Parathyroid adenoma (tissue), 2 donors: Measurements from ENCODE around the gene PRKD3.
"Not testable (repeated sequence)": the region's sequence is repeated elsewhere in the genome, so short reads cannot be mapped to it uniquely, and the experiment has no call there.

Experiments used
- H2AFZ ChIP-seq: fragments of 300-600 bp; sonication (generic); one replicate; pipeline ENCODE4 v1.7.0; 2017; ENCODE audit warnings: antibody characterized with exemption, mild to moderate bottlenecking
- H3K27ac ChIP-seq: fragments of 300-600 bp; sonication (generic); one replicate; pipeline ENCODE4 v1.7.0; 2017
- H3K27me3 ChIP-seq: fragments of 300-600 bp; sonication (generic); one replicate; pipeline ENCODE4 v1.7.0; 2017; ENCODE audit warnings: low read length; ENCODE audit not compliant: control insufficient read depth, insufficient read depth
- H3K36me3 ChIP-seq: fragments of 300-600 bp; sonication (generic); one replicate; pipeline ENCODE4 v1.7.0; 2017; ENCODE audit warnings: low read length; ENCODE audit not compliant: control insufficient read depth, insufficient read depth
- H3K4me1 ChIP-seq: fragments of 300-600 bp; sonication (generic); one replicate; pipeline ENCODE4 v1.7.0; 2017; ENCODE audit warnings: control low read depth
- H3K4me2 ChIP-seq: fragments of 300-600 bp; sonication (generic); one replicate; pipeline ENCODE4 v1.7.0; 2017; ENCODE audit warnings: low read length
- H3K4me3 ChIP-seq: fragments of 300-600 bp; sonication (generic); one replicate; pipeline ENCODE4 v1.7.0; 2017; ENCODE audit warnings: low read depth, low read length
- H3K79me2 ChIP-seq: fragments of 300-600 bp; sonication (generic); one replicate; pipeline ENCODE4 v1.7.0; 2017; ENCODE audit warnings: control low read depth
- H3K9ac ChIP-seq: fragments of 300-600 bp; sonication (generic); one replicate; pipeline ENCODE4 v1.7.0; 2017; ENCODE audit warnings: mild to moderate bottlenecking
- H3K9me3 ChIP-seq: fragments of 300-600 bp; sonication (generic); one replicate; pipeline ENCODE4 v1.7.0; 2017; ENCODE audit warnings: low read length; ENCODE audit not compliant: control insufficient read depth
- CTCF ChIP-seq: fragments of 300-600 bp; sonication (generic); IDR thresholded peaks from one replicate; pipeline ENCODE4 v1.7.0; 2017; ENCODE audit warnings: antibody characterized with exemption, mild to moderate bottlenecking
- donor health status: primary hyperparathyroidism.

Gene PRKD3

GRCh38 chr2:37300578-37300977 lies 24.1 kb downstream of the PRKD3 start:
- Histone ChIP-seq H3K79me2 (peaks cover 20% of the 10 kb centered on the region), H3K27me3 (no peaks in the 10 kb centered on the region)

GRCh38 chr2:37300146-37300545 lies 24.5 kb downstream of the PRKD3 start:
- Histone ChIP-seq H3K4me3 (no peak overlapping the region), H3K4me2 (no peak overlapping the region), H3K9ac (no peak overlapping the region), H3K27me3 (no peaks in the 10 kb centered on the region), H3K9me3 (no peaks in the 10 kb centered on the region), H2AFZ (no peak overlapping the region), H3K27ac (no peak overlapping the region), H3K36me3 (no peaks in the 10 kb centered on the region), H3K79me2 (peaks cover 20% of the 10 kb centered on the region), H3K4me1 (no peaks in the 10 kb centered on the region)
- no peak for TF ChIP-seq CTCF

More at GRCh38 chr2:37300578-37300977, 24.1 kb downstream of the PRKD3 start:
- Histone ChIP-seq H3K4me1 (no peaks in the 10 kb centered on the region), H3K27ac (no peak overlapping the region), H3K4me2 (no peak overlapping the region), H3K9ac (no peak overlapping the region), H3K9me3 (no peaks in the 10 kb centered on the region), H3K36me3 (no peaks in the 10 kb centered on the region), H3K4me3 (no peak overlapping the region), H2AFZ (no peak overlapping the region)
- TF ChIP-seq CTCF = no peak

GRCh38 chr2:37297632-37298031 lies 27.0 kb downstream of the PRKD3 start:
- Histone ChIP-seq H2AFZ (no peak overlapping the region), H3K36me3 (no peaks in the 10 kb centered on the region), H3K9ac (no peak overlapping the region), H3K9me3 (no peaks in the 10 kb centered on the region), H3K4me2 (no peak overlapping the region), H3K79me2 (peaks cover 16% of the 10 kb centered on the region), H3K27me3 (no peaks in the 10 kb centered on the region), H3K4me1 (no peaks in the 10 kb centered on the region), H3K4me3 (no peak overlapping the region), H3K27ac (no peak overlapping the region)
- no peak for TF ChIP-seq CTCF

GRCh38 chr2:37295469-37296073 lies 29.1 kb downstream of the PRKD3 start:
- no peak overlapping the region for H3K4me2 ChIP-seq
- H3K9me3 ChIP-seq = no peaks in the 10 kb centered on the region
- H3K36me3 ChIP-seq = no peaks in the 10 kb centered on the region
- H3K27me3 ChIP-seq = no peaks in the 10 kb centered on the region
- H3K4me3 ChIP-seq = no peak overlapping the region
- no peak overlapping the region for H2AFZ ChIP-seq
- H3K27ac ChIP-seq = no peak overlapping the region
- H3K79me2 ChIP-seq = peaks cover 15% of the 10 kb centered on the region
- no peaks in the 10 kb centered on the region for H3K4me1 ChIP-seq
- TF ChIP-seq CTCF = no peak
- no peak overlapping the region for H3K9ac ChIP-seq

- H3K4me1 ChIP-seq, H3K27me3 ChIP-seq, H3K36me3 ChIP-seq, H2AFZ ChIP-seq, H3K27ac ChIP-seq, H3K4me3 ChIP-seq, H3K9ac ChIP-seq, H3K9me3 ChIP-seq, H3K4me2 ChIP-seq: not testable (repeated sequence)
- peaks cover 10% of the 10 kb centered on the region for H3K79me2 ChIP-seq
Measured at GRCh38 chr2:37294858-37295257, 29.8 kb downstream of the PRKD3 start.
